ENCODE results near the gene ARHGAP8. TPM values are rescaled to one million over a fixed set of nuclear protein-coding genes. Genes with fewer than 3 reads are reported as not detected.

ARHGAP8 gene
- total RNA-seq, 1 experiment from 2014 or later, result not detected

DNA sequence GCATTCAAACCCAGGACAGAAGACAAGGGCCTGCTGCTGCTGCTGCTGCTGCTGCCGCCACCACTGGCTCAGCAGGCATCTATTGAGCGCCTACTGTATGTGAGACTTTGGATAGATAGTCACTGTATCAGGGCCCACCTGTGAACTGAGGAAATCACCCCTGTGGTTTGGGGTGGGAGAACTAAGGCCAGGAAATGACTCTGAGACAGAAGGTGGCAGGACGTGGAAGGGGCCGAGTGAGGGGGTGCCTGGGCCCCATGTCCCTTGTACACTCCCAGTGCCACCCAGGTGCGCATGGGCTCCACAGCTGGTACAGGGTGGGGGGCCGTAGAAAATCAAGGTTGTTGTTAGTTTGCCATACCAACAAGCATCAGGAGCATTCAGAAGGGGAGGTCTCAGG lies 50.6 kb downstream of the ARHGAP8 start:
- DNase-seq (ENCODE audit: low spot score), result no peak

- DNase-seq (ENCODE audit: low spot score), result no peak
Measured at GRCh38 chr22:44804327-44804726, 52.0 kb downstream of the ARHGAP8 start.

- DNase-seq (ENCODE audit: low spot score), result no peak
Measured at GRCh38 chr22:44805711-44806110, 53.3 kb downstream of the ARHGAP8 start.

DNA sequence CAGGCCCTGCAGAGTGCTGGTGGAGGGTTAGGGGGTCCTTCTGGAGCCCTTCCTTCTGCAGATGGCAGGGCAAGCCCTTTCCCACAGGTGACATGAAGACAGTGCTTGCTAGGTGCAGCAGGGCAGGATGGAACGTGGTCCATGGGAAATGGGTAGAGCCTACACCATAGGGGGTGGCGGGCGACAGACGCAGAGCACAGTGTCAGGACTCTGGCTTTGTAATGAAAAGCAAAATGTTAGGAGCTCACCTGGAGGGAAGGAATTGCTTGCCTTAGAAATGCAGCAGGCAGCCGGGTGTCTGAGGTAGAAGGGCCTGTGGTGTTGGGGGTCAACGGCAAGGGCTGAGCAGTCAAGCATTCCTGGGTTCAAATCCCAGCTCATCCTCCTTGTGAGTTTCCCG lies 54.9 kb downstream of the ARHGAP8 start:
- DNase-seq (ENCODE audit: low spot score), result no peak

- DNase-seq (ENCODE audit: low spot score), result no peak
Measured at GRCh38 chr22:44807915-44808690, 55.7 kb downstream of the ARHGAP8 start.

DNA sequence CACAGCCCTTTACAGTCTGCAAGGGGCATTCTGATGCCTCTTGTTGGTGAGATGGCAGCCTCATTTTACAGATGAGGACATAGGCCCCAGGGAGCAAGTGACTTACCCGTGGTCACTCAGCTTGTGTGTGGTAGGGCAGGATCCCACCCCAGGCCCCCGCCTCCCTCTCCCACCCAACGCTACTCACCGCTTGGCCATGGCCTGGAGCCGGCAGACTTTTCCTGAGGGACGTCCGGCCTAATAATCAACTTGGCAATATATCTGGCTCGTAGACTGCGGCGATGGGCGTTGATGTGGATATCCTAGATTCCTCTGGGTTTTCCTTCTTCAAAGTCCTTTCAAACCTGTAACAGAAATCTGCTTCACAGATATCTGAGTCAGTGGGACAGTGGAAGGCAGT lies 57.1 kb downstream of the ARHGAP8 start:
- no peak for DNase-seq (ENCODE audit: low spot score)

DNA sequence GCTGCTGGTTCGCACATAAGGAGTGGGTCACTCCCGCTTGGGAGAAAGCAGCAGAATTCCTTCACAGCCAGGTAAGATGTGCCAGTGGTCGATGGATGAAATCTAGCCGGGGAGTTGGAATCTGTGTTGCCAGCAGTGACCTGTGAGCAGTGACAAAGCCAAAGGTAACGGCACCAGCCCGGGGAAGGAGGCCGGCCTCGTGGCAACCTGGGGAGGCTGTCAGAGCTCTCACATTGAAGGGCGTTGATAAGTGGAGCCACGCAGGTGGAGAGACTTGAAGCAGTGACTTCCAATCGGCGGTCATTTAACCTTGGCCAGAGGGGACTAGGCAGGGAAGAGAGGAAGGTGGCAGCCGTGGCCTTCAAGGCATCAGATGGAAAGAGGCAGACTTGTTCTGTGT lies 58.8 kb downstream of the ARHGAP8 start:
- no peak for DNase-seq (ENCODE audit: low spot score)

DNA sequence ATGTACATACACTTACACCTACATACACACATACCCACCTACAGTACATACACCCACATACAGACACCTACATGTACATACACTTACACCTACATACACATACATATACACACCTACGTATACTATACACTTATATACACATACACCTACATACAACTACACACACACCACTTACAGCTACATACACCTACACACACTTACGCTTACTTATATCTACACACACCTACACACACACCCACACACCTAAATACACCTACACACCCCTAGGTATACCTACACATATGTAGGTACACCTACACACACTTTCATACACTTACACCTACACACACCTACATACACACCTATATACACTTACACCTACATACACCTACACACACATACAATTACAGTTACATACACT lies 61.0 kb downstream of the ARHGAP8 start:
- no peak for DNase-seq (ENCODE audit: low spot score)

DNA sequence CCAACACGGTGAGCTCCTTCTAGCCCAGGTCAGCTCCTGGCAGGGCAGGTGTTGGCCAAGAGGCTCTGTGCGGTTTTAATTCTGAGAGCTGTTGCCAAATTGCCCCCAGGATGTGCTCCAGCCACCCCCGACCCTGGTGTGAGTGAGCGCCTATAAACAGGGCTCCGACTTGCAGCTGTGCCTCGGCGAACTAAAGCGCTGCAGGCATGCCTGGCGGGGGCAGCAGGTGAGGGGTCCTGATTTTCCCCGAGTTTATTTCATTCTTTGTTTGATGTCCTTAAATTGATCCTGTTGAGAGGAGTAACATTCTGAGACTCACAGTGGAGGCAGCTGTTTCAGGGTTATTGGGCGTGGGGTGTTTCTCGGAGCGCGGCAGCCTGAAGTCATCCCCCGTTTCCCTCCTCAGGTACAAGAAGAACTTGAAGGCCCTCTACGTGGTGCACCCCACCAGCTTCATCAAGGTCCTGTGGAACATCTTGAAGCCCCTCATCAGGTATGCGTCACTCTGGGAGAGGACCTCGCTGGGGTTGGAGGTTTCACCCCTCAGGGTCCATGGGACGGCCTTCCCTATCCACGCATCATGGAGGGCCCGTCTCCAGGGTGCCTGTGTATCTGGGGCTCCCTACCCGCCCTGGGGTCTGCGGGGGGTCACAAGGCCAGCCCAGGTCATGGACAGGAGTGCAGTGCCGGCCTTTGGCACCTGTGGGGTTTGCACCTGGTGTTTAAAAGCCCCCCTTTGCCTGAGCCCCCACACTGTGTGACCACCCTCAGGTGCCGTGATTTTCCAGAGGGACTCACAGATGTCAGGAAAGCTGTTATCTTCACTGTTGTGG lies 62.1 kb downstream of the ARHGAP8 start:
- DNase-seq (ENCODE audit: low spot score), result no peak

- DNase-seq (ENCODE audit: low spot score), result no peak
Measured at GRCh38 chr22:44815099-44816070, 63.0 kb downstream of the ARHGAP8 start.

GRCh38 chr22:44816141-44816540 lies 63.8 kb downstream of the ARHGAP8 start:
- no peak for DNase-seq (ENCODE audit: low spot score)

DNA sequence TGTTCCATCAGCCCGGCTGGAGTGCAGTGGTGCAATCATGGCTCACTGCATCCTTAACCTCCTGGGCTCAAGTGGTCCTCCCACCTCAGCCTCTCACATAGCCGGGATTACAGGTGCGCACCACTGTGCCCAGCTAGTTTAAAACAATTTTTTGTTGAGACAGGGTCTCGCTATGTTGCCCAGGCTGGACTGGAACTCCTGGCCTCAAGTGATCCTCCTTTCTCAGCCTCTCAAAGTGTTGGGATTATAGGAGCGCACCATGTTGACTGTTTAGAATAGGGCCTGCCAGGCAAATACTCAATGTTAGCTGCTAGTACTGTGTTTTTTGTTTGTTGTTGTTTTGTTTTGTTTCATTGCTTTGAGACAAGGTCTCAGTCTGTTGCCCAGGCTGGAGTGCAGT lies 66.4 kb downstream of the ARHGAP8 start:
- no peak for DNase-seq (ENCODE audit: low spot score)

DNA sequence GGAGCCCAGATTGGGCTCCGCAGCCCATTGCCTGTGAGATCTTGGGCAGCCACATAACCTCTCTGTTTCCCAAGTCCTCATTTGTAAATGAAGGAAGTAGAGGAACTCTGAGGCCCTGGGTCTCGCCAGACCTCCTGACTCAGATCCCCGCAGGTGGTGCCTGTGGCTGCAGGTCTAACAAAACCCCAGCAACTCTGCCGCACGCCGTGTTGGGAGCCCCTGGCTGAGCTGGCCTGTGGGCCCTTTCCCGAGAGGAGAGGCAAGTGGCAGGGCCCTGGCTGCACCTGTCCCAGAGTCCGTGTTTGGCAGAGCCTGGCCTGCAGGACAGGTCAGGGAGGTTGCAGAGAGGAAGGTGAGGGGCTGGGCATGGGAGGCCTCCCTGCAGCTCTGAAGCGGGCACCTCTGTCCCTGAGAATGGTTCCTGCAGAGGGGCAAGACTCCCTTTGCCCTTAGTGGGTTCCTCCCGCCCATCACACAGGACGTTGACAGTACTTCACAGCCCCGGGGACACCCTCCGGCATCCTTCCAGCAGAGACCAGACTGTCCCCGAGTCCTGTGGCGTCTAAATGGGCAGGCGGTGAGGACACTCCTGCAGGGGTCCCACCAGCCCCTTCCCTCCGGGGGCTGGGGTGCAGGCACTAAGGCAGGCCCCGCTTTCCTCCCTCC lies 67.7 kb downstream of the ARHGAP8 start:
- no peak for DNase-seq (ENCODE audit: low spot score)

DNA sequence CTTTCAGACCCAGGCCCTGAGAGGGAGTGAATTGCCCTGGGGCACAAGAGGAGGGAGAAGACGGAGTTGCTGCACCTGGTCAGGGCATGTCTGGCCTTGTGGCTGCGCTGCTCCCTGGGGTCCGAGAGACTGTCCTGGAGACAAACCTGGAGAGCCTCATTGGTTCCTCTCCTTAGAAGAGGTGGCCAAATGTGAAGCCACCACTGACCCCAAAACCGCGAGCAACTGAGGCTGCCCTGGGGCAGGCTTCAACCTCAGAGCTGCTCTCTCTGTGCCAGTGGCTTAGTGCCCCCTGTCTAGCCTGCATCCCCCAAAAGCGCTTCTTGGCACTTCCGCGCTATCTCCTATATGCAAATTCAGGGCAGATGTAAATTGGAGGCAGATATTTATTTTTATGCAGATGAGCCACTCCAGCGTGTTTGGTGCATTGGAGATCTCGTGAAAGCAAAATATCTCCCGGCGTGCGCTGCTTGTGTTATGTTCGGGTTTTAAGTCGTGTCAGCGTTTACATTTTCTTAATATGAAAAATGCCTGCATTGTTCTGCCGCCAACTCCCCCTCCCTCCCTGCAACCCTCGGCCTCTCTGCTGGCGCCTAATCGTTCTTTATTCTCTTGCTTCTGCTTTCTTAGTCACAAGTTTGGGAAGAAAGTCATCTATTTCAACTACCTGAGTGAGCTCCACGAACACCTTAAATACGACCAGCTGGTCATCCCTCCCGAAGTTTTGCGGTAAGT lies 69.5 kb downstream of the ARHGAP8 start:
- no peak for DNase-seq (ENCODE audit: low spot score)

- no peak for DNase-seq (ENCODE audit: low spot score)
Measured at GRCh38 chr22:44822534-44822933, 70.2 kb downstream of the ARHGAP8 start.

- DNase-seq (ENCODE audit: low spot score), result no peak
Measured at GRCh38 chr22:44823396-44823795, 71.0 kb downstream of the ARHGAP8 start.

DNA sequence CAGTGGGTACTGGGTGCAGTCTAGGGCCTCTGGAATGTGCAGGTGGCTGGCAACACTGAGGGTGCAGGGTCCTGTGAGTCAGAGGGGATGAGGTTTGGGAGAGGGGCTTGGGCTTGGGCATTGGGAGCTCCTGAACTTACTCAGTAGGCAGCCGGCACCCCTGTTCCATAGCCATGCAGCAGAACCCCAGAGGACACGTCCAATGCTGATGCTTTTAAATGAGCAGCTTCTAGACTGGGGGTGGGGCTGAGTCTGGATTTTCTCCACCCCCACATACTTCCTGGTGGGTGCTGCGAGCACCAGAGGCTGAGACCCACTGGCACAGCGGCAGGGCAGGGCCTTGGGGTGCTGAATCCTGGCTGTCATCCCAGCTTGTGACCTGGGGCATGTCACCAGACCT lies 71.4 kb downstream of the ARHGAP8 start:
- DNase-seq (ENCODE audit: low spot score), result no peak

- DNase-seq (ENCODE audit: low spot score), result no peak
Measured at GRCh38 chr22:44824271-44824670, 71.9 kb downstream of the ARHGAP8 start.

DNA sequence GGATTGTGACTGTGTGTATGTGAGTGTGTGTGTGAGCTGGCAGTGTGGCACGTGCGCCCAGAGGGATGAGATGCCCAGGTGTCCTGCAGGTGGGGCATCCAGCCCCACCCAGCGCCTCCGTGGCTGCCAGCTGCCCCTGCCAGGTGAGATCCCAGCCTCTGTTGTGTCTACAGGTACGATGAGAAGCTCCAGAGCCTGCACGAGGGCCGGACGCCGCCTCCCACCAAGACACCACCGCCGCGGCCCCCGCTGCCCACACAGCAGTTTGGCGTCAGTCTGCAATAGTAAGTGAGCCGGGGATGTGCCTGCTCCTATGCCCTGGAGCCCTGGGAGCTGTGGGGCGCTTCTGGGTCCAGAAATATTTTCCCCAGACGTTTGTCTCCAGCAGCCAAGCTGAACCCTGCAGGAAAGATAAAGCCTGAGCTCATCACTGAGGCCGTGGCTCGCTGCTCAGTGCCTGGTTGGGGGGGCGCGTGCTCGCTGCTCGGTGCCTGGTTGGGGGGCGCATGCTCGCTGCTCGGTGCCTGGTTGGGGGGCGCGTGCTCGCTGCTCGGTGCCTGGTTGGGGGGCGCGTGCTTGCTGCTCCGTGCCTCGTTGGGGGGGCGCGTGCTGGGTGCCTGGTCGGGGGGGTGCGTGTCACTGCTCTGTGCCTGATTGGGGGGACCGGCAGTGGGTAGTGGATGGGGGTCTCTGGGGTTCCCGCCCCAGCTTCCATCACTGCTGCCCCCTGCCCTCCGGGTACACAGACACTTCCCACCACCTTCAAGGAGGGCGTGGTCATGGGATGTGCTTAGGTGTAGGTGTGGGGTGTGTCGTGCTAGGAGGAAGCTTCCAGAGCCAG lies 73.2 kb downstream of the ARHGAP8 start:
- no peak for DNase-seq (ENCODE audit: low spot score)

DNA sequence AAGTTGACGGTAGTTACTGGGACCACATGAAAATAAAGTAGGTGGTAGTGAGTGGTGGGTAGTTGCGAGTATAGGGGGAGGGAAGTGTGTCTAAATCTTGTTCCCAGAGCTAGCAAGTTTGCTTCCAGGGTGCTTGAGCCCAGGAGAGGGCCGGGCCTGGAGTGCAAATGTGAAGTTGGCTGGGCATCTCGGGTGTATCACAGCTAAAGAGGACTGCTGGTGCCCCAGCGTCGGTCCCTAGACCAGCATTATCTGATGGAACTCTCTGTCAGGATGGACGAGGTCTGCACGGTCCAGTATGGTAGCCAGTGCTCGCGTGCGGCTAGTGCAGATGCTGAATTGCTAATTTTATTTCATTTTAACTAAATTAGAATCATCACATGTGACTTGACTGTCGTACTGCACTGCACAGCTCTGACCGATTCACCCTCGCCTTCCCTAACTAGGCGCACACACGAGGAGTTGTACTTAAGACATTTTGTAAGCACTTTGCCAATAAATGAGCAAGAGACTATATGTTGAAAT lies 75.4 kb downstream of the ARHGAP8 start:
- DNase-seq (ENCODE audit: low spot score), result no peak
